ENCODE data around the gene GALNT16.
"Not testable (repeated sequence)": the region's sequence is repeated elsewhere in the genome, so short reads cannot be mapped to it uniquely, and the experiment has no call there.

The GALNT16 gene

DNA sequence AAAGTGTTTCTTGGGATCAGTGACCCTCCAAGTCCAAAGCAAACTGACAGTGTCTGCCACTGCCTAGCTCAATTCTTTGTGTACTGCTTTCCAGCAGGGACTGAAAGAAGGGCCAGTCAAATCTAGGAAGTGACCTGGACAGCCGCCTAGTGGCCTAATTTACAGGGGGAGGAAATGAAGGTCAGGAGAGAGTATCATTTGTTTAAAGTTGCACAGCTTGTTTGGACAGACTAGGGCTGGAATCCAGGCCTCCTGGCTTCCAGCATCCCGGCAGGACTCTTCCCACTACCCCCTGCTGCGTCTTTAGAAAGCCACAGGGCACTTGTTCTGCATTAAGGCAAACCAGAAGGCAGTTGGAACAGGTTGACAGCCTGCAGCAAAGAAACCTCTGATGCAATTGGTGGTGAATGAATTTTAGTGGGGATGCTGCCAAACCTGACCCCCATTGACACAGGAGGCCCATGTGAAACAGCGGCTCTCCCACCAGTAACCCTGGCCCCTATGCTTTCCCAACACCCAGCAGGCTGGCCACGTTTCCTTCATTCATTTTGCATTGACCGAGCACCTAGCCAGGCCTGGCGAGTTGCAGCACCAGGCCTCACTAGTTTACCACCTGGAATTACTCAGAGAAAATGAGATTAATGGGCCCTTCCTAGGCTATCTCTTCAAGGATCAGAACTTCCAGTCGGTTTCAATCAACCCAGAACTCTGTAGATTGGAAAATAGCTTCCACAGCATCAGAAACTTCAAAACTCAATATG lies 28.2 kb downstream of the GALNT16 start:
- DNase-seq = no peak

GRCh38 chr14:69288956-69289705 lies 29.2 kb downstream of the GALNT16 start:
- no peak for DNase-seq

GRCh38 chr14:69289811-69290520 lies 30.0 kb downstream of the GALNT16 start:
- DNase-seq = no peak

GRCh38 chr14:69290881-69291280 lies 30.9 kb downstream of the GALNT16 start:
- not testable (repeated sequence) for DNase-seq

DNA sequence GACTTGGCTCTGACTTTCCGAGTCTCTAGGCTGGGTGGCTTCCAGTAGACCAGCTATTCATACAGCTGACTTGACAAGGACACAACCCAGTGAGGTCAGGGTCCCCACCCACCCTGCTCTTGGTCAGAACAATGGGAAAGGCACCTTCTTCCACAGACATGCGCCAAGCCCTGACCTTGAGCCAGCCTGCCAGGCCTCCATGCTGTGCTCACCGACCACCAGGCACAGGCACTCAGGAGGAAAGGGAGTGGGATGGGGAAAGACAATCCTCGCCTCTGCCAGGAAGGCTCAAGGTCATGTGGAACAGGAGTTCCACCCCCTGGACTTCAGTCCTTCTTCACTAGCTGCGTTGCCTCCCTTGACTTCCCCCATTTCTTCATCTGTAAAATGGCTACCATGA lies 31.4 kb downstream of the GALNT16 start:
- DNase-seq = no peak

GRCh38 chr14:69291891-69292561 lies 32.1 kb downstream of the GALNT16 start:
- no peak for DNase-seq

DNA sequence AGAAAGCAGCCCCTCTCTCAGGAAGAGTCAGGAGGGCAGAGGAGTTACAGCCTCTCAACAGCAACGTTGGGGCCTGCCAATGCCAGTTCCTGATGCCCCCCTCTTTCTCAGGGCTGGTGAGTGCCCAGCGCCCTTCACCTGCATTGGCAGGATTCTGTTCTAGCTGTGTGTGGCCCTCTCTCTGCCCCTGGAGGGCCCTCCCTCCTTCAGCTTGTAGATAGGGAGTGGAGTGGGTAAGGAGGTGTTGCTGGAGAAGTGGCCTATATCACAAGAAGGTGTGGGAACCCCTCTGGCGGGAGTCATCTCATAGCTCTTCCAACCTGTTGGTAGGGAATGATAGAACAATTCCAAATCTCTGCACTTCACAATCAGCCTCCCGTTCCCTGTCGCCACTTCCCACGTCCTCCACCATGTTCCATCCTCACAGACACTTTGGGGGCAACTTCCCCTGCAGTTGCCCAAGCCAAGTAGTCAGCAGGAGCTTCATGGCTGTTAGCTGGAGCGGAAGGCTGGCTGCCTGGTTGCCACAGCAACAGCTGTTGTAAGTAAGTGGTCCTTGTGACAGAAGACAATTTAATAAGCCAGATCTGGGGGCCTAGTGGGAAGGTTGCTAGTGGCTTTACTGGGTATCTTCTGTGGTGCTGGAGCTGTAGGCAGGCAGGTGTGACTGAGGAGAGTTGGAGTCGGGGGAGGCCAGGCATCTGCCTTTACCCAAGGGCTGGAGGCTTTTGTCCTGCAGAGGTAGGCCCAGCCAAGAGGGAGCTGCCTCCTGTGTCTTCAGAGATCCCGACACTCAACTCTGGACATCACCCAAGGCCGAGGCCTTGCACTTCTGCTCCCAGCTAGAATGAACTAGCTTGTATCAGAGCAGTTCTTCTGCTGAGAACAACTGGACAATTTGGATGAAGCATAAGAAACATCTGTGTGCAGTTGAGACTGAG lies 38.4 kb downstream of the GALNT16 start:
- DNase-seq = no peak

DNA sequence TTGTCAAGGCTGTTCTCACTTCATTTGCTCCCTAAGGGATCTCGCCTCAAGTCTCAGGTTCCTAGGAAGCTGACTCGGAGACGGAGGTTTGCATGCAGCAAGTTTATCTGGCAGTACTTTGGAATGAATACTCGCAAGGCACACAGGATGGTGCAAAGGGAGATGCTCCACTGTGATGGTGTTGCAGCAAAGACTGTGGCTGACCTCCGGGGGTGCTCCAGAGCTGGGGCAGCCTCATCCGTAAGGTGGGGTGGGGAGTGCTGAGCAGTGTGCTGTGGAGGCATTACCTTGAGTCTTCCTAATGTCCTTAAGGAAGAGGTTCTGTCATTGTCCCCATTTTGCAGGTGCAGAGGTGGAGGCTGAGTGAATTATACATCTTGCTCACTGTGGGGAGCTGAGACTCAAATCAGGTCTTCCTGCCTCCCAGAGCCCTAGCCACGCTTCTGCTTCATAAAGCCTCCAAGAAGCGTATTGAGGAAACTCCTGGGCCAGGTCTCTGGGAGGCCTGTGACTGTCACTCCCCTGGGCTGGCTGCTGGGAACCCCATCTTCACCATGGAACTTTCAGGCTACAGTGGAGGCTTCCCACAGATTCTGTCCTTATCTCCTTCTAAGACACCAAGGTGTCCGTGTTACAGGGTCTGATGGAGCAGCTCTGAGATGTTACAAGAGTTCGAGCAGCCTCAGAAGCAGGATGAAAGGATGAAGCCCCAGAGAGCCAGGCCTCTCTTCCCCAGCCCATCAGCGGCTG lies 39.5 kb downstream of the GALNT16 start:
- no peak for DNase-seq

DNA sequence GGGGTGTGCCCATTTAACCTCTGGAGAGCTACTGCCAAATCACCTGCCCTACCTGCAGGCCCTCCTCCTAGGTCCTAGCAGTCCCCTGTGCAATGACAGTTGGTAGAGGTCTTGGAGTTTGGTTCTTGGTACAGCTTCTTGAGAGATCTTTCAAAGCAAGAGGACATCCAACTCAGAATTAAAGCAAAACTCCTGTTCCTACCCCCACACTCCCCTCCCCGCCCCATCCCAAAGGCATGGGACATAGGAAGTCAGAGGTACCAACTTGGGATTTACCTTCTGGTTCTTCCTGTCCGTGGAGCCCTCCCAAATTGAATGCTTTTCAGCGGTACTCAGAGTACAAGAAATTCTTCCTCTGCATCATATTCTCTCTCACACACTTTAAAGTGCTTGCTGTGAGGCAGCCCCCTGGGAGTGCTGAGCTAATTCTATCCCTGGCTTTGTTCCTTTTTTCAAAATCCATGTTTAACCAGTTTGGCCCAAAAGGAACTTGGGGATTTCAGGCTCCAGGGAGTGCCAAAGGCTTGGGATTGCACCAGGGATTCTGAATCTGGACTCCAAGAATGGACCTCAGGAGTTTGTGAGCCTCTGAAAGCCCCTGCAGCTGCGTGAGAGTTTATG lies 40.8 kb downstream of the GALNT16 start:
- DNase-seq = no peak

GRCh38 chr14:69303086-69303485 lies 43.1 kb downstream of the GALNT16 start:
- no peak for DNase-seq

- DNase-seq = no peak
Observed at GRCh38 chr14:69312608-69313007, 52.6 kb downstream of the GALNT16 start.

DNA sequence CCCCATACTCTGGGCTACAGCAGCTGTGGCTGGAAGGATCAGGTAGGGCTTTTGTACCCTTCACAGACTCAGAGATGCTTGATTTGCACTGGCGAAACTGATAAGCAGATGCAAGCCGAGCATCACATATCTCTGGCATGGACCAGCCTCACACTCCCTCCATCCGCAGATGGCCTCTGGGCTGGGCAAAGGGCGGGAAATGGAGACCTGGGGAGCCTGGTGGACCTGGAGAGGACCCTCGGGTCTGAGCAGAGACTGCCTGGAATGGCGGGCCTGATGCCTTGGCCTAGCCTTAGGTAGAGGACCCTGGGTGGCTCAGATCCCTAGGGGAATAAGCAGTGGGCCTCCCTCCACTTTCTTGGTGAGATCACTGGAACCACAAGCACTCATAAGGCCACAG lies 53.2 kb downstream of the GALNT16 start:
- no peak for DNase-seq

DNA sequence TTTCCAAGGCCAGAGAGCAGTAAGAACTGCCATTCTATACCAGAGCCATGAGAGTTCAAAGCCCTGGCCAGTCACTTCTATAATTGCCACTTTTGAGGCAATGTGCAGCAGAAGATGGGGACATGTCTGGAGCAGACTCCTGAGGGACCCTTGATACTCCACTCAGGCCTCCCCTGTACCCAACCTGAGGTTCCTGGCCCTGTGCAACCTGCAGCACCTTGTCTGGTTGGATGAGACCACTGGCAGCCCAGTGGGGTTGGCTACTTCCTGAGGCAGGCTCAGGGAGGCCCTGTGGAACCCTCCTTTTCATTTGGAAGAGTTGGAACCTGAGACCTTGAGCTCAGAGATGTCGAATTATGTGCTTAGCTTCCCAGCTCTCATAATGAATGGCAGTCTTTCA lies 54.4 kb downstream of the GALNT16 start:
- no peak for DNase-seq

DNA sequence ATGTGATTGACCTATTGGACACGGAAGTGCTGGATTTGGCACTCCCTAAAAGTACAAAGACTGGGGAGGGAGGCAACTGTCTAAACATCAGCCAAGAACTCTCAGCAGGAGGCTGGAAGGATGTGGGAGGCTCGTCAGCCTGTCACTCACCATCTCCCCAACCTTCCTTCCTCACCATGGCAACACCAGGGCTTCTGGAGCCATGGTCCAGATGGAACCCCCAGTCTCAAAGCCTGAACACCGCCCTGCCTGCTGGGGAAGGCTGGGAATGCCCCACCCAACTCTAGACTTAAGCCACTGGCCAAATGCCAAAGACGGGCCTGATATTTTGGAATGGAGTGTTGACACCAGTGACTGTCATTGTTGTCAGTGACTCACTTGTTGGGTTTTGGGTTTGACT lies 55.3 kb downstream of the GALNT16 start:
- DNase-seq = no peak

DNA sequence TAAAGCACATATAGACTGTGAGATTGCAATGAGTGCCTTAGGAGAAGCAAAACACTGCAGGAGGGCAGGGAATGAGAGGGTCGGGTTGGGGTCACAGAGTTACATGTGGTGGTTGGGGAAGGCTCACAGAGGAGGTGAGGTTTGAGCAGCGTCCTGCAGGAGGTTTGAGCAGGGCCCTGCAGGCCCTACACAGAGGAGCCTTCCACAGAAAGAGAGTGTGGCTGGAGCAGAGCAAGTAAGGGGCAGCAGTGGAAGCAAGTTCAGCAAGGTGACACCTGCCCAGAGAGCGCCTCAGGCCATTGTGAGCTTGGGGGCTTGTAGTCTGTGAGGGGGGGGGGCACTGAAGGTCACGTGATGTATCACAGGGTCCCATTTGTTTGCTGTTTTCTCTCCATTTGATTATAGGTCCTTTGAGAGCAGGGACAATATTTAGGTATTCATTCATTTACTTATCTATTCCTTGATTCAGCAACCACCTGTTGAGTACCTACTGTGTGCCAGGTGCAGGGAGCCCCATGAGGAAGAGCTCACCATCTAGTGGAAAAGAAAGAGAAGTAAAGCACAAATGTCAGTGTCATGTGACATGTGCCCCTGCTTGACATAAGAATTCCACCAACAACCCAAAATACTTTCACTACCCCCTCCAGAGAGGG lies 56.6 kb downstream of the GALNT16 start:
- no peak for DNase-seq

- no peak for DNase-seq
Observed at GRCh38 chr14:69317102-69317755, 57.3 kb downstream of the GALNT16 start.

DNA sequence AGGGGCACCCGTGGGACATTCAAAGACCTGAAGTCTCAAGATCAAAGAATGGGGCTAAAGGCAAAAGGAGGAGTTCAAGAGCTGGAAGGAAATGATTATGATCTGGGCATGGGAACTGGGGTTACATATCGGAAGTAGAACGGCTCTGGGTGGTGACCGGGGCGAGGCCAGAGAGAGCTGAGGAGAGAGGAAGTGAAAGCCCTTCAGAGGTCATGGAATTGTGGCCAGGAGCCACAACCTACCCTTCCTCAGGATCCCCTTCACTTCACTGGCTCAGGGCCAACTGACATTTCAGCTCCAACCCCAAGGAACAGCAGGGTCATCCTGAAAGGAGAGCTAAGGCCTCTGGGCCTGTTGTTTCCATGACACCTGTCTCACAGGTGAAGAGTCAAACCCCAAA lies 57.8 kb downstream of the GALNT16 start:
- DNase-seq = no peak

GRCh38 chr14:69318241-69318640 lies 58.3 kb downstream of the GALNT16 start:
- no peak for DNase-seq

- no peak for DNase-seq
Observed at GRCh38 chr14:69318901-69319475, 59.0 kb downstream of the GALNT16 start.

Data from CD4-positive, alpha-beta T cell treated with Interleukin-17A for 4 hours (primary cell).